NCI-H146 treated with DMSO at 0.1 percent for 48 hours (cell line): ENCODE results near the gene CBFA2T3.
"Not testable (repeated sequence)": the region's sequence is repeated elsewhere in the genome, so short reads cannot be mapped to it uniquely, and the experiment has no call there.

Experiments used
- DNase-seq: peaks from one replicate; lab custom pipeline; 2025; ENCODE audit not compliant: unreplicated experiment; lab: John Stamatoyannopoulos, UW

Gene CBFA2T3

DNA sequence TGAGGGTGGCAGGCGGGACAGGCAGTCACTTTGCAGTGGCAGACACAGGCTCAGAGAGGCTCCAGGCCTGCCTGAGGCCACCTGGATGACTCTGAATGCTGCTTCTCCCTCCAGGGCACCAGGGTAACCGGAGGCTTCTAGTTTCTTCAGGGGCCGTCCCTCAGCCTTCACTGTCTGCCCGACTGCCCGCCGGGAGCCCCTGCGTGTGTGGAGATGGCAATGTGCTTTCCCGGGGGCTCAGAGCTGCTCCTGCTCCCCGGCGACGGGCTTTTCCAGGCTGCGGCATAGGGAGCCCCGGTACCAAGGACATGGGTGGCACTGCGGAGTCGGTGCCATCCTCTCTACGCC, 51.5 kb downstream of the CBFA2T3 start:
- DNase-seq = no peak

DNA sequence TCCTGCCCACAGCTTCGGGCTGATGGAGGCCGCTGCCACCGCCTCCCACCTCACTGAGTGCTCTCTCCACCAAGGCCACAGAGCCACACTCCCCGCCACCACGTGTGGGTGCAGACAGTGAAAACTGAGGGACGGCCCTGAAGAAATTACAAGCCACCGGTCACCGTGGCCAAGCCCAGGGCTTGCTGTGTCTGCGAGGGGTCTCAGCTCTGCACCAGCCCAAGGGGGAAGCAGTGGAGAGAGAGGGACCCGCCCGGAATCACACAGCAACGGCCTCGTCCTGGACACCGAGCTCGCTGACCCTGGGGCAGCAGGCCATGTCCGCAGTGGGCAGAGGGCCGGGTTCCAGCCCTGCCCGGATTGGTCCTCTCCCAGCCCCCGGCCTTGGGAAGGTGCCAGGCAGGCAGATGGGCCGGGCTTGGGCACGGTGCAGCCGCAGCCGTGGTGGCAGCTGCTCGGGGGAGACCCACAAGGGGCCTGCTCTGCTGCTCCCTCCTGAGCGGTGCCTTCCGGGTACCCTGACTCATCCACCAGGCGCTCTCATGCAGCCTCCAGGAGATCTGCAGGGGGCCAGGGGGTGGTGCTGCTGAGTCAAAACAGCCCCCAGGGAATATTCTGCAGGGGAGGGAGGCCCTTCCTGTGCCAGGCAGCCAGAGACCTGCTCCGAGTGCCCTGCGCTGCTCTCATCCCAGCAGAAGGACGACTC, 52.0 kb downstream of the CBFA2T3 start:
- DNase-seq = no peak

DNA sequence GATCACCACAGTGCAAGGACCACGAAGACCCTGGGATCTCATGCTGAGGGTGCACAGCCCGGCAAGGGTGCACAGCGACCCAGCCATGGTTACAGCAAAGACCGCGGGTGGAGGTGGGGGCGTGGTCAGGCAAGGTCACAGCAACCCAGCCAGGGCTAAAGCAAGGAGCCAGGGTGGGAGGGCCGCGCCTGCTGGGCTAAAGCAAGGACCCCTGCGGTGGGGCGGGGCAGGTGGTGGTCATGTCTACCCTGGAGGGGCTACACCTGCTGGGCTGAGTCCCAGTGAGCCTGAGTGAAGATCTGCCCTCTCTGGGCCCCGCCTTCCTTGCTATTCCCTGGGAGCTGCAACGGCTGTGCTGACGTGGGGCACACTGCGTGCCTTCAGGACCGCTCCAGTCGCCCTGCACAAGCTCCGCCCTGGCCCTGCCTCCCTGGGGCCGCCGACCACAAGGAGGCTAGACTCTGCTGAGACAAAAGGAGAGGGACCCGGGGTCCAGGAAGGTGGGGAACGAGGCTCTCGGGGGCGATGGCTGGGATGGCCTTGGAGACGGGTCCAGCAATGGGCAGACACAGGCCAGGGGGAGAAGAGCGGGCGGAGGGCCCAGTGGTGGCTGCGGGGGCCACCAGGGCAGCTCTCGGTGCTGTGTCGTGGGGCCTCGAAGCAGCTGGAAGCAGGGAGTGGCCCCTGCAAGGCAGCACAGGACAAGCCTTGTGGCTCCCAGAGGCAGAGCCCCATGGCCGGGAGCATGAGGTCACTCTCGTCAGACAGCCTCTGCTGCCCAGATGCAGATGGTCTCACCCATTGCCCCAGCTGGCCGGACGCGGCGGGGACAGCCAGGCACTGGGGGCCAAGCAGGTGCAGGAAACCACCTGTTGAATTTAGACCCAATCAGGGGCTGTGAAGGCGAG, 52.8 kb downstream of the CBFA2T3 start:
- no peak for DNase-seq

DNA sequence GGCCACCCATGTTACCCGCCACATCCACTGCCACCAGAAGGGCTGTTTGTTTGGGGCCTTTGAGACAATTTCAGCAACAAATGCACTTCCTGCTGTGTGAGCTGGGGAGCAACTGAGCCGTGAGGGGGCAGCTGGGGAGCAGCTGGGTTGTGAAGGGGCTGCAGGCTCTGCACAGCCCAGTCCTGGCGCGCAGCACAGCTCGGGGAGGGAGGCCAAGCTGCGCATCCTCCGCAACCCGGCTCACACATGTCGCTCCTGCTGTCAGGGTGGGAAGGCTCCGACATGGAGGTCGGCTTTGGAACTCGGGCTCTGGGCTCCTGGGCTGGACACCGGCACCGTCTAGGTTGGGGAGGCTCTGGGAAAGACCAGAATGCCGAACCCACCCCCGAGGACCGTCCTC, 53.6 kb downstream of the CBFA2T3 start:
- no peak for DNase-seq

DNA sequence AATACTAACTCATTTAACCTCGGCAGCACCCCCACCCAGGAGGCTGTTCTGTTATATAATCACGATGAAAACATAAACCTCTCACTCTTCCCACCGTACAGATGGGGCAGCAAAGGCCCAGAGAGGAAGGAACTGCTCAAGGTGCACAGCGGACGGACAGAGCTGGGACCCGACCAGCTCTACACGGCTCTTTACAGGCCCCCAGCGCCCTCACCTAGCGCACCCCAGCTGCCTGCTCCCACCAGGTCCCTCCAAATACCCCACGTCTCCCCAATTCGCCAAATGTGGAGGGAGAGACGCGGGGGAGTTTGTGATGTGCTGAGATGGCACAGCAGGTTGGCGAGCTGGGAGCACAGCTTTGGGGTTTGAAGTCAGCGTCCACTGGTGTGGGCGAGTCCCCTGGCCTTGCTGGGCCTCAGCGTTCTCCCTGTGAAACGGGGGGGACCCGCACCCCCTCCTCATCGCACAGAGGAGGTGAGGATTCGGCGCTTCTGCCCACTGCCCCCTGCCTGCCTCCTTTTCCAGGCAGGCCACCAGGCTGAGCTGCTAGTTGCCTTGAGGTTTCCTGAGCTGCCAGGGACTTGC, 54.1 kb downstream of the CBFA2T3 start:
- no peak for DNase-seq

DNA sequence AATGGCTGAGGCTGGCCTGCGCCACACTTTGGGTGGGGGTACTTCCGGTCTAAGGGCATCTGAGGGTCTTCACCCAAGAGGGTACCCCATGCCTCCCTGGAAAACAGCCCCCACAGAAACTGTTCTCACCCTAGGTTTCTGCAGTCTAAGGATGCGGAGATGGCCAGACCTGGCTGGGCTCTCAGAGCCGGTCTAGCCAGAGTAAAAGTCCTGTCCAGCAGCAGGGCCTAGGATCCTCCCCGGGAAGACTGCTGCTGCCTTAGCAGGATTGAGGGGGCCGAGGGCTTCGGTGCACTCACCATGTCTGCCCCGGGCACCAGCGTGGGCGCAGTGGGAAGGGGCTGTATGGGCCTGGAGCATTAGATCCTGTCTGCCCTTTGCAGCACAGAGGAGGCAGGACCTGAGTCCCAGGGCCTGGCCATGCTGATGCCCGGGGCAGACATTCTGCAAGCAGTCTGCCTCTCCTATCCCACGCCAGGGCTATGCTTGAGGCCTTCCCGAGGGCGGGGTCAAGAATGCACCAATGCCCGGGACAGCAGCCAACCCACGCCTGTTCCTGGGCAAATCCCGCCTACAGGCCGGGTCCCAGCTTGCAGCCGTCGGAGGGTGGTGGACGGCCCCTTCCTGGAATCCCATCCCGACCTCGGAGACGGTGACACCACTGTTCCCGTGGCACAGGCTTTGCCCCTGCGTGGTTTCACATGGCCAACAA, 54.7 kb downstream of the CBFA2T3 start:
- DNase-seq = no peak

DNA sequence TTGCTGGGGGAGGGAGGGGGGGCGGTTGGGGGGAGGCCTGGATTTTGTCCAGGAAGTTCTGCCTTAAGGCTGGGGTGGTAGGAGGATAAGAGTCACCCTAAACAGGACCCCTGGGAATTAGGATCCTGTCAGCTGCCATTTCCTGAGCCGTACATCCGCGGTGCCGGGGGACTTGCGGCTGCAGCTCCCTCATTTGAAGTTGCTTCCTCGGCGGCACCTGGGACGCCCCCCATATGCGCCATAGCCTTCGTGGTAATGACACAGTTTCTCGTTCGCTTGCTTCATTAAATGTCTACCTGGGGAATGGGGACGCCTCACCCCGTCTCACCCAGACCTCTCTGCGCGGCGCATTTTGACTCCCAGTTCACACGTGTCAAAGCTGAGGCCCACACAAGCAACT, 55.4 kb downstream of the CBFA2T3 start:
- no peak for DNase-seq

DNA sequence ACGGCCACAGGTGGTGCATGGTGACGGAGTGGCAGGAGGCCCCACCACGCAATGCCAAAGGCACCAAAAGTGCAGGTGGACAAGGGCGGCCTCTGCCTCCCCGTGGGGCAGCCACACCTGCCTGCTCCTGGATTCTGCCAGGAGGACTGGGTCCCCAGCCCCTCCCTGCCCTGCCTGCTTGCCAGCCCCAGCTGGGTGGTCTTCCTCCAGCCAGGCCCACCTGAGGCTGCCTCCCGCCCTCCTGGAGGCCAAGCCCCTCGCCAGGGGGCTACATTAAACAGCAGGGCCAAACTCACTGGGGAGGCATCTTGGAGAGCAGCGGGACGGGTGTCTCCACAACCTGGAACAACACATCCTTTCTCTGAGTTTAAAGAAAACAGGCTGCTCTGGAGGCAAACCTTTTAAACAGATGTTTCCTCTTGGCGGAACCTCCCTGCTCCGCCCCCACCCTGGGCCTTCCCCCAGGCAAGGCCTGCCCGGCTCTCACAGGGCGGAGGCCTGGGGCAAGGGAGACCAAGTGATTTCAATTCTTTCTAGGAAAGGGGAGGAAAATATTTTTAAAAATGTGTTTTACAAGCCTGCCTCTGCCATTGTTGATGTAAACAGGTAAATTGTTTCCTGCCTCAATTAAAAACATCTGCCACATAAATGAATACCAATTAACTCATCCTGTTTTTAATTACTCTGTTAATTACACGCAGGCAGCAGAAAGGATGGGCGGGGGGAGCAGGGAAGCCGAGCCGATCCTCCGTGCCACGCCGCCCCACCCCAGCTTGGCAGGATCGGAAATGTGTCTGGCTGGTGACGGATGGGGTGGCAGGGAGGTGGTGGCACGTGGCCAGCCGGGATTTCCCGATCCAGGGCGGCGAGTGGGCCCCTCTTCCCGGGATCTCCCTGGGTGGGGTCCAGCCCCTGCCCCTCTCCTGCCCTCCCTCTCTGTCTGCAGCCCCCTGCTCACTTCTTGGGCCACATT, 56.1 kb downstream of the CBFA2T3 start:
- no peak for DNase-seq

DNA sequence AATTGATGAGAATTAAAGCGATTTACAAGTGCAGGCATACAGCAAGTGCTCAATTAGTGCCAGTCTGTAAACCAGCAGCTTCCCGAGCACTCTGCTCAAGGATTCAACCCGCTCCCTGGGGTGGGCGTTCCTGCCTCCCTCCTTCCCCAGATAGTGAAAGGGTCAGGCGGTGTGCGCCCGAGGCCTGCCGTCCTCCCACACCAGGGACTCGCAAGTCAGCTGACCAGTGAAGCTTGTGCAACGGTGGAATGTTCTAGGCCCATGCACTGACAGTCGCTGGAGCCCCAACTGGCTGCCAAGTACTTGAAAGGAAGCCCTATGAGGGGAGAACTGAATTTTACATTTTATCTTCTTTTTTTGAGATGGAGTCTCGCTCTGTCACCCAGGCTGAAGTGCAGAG, 57.1 kb downstream of the CBFA2T3 start:
- DNase-seq = no peak

DNA sequence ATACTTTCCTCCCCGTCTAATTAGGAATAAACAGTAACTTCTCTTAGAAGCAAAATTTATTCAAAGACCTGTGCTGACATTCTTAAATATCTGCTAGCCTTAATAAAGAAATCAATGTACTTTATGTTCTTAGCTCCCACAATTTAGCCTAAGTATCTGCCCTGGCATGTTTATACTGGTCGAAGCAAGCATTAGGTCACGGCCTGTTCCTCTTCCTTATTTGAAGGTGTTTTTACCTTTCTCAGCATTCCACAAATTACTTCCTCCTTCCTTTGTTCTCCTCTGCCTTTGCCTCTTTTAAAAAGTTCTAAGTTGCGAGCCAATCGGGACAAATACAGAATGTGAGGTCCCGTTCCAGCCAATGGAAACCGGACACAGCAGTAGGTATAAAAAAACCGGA, 58.1 kb downstream of the CBFA2T3 start:
- not testable (repeated sequence) for DNase-seq

DNA sequence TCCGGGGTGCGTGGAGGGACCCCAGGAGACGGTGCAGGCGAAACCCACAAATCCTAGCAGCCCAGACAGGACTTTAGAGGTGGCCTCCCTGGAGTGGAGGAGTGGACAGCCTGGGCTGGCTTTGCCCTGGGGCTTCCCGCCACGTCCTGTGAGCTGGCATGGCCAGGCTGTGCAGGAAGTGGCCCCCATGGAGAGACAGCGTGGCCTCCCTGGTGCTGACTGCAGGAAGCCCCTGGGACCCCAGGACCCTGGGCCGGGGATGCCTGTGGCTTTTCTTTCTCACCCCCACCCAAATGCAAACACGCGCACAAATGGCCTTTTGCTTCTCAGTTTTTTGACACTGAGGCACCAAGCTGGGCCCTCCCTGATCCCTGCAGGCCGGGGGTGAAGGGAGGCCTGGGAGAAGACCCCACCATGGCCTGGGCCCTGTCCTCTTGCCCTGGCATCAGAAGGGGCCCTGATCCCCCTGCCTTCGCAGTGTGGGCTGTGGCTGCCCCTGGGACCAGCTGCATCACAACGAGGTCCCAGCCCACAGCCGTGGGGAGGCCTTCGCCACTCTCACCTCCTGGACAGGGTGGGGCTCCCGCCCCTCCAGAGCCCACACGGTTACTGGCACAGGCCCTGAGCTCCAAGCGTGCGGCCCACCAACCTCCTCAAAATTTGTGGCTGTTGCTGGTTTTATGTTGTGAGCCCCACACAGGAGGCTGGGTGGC, 58.9 kb downstream of the CBFA2T3 start:
- DNase-seq = no peak

DNA sequence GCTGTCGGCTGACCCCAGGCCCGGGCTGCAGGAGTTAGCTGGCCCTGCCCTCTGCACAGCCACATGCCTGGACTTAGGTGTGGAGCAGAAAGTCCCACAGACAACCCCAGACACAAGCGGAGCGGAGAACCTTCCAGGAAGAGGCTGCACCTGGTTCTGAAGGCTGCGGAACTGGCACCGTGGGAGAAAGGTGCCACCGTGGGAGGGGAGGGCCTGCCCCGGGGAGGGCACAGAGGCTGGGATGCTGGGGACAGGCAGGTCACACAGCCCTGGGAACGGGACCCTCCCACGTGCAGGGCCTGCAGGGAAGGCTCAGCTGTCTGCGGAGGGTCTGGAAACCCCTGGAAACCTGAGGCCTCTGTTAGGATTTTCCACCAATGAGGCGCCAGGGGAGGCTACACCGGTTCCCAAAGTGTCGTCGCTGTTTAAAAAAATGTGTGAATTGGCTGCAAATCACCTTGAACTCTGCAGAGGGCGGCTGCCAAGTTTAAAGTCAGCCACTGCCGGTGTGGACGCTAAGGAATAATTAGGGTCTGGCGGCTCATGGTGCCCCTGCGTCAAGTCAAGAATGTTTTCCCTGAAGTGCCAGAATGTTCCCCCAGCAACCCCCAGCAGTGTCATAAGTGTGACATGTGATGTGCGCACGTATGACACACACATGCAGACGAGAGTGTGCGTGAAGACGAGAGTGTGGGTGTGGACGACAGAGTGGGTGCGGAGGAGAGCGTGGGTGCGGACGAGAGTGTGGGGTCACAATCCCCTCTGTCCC, 59.7 kb downstream of the CBFA2T3 start:
- no peak for DNase-seq

DNA sequence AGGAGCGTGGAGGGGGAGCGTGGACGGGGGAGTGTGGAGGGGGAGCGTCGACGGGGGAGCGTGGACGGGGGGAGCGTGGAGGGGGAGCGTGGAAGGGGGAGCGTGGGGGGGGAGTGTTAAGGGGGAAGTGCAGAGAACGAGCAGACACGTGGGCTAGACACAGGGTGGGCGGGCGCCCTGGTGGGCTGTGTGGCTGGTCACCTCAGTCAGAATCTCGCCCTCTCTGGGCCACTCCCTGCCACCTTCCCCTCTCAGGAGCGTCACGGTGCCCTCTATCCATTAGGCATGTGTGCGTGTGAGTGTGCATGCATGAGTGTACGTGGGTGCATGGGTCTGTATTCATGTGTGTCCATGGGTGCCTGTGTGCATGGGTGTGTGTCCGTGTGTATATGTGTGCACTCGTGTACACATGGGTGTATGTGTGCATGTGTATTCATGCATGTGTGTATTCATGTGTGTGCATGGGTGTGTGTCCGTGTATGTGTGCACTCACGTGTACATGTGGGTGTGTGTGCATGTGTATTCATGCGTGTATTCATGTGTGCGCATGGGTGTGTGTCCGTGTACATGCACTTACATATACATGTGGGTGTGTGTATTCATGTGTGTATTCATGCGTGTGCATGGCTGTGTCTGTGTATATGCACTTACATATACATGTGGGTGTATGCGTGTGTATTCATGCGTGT, 61.2 kb downstream of the CBFA2T3 start:
- DNase-seq = no peak

DNA sequence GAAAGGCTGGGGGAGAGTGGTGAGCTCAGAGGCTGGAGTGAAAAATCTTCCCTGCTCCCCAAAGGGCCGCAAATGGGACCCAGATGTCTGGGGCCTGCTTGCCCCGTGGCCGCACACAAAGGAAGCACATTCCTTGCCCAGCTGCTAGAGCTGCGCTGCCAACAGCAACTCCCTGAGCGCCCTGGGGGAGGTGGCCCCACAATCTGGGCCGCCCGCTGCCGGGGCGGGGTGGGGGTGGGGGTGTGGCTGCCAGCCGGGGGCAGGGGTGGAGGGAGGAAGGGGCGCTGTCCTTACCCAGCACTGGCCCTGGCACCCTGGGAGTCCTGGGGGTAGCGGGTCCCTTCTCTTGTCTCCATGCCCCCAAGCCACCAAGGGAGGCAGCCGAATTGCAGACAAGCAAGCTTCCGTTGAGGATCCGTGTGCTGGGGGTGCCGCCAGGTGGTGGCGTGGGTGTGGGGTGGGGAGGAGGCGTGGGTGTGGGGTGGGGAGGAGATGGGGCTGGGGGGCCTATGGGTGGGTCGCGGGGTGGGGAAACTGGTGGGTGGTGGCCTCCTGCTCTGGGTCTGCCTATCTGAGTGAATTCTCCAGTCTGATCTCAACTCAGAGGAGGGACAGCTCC, 62.1 kb downstream of the CBFA2T3 start:
- no peak for DNase-seq

DNA sequence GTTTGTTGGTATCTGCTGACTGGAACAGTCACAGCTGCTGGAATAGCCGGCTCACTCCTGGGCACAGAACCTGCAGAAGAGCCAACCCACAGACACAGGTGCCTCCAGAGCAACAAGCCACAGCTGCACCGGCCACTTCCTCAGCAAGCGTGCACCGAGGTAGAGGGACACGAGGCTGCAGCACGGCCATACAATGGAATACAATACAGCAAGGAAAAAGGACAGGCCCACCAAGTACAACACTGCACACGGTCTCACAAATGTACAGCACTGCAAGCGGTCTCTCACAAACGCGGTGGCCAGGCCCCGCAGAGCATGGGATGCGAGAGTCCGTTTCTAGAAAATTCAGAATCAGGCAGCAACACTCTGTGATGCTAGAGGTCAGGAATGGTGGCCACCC, 63.1 kb downstream of the CBFA2T3 start:
- DNase-seq = no peak

DNA sequence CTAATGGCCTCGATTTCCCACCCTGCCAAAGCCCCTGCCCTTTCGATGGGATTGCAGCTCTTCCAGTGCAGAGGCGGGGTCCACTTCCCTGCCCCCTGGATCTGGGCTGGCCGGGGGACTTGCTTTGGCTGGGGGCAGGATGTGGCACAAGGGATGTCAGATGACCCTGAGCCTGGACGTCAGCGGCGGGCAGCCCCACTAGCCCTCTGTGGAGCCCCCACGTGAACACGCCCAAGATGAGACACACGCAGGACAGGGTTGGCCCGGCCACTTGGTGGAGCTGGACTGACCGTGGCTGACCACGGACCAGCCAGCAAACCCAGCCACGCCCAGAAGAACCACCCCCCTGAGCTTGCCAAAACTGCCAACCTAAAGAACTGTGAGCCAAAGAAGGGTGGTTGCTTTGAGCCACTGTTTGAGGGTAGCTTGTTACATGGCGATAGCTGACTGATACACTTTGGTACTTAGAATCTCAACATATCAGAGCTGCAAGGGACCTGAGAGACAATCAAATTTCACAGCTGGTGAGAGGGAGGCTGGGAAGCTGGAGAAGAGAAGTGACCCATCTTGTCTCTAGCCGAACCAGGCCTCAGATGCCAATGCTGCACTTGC, 63.9 kb downstream of the CBFA2T3 start:
- no peak for DNase-seq

DNA sequence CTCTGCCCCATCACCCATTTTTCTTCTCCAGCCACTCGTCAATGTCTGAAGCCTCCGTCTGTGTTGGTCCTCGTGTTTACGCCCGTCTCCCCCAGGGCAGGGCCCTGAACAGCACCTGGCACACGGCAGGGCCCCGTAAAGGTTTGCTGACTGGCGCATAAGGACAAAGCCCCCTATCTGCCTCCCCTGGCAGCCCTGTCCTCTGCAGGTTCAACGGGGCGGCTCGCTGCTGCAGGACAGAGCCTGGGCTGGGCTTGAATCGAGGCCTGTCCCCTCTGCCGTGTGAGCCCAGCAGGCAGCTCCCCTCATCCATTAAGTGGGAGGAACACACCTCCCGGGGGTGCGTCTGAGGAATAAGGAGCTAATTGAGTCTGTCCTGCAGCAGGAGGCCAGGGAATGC, 64.5 kb downstream of the CBFA2T3 start:
- DNase-seq = no peak

DNA sequence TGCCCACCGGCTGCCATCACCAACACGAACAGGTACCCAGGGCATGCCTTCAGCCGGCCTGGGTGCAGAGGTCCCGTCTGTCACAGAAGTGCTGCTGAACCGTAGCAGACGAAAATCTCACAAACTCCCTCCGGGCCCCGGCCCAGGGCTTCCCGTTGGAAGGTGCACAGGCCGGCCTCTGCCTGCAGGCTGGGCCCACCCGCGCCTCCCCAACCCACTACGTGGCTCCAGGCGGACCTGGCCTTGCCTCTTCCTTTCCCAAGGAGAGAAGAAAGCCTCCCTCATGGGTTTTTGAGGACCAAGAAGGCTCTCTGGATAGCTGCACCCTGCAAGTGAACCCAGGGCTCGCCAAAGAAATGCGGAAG, 65.1 kb downstream of the CBFA2T3 start:
- DNase-seq = no peak
